Kidney tubule cell (primary cell): ENCODE results near the gene PSD4.

Experiments
- DNase-seq: peaks from one replicate; pipeline ENCODE4 v3.0.0-alpha.2; 2018; ENCODE audit warnings: low spot score

PSD4 gene

GRCh38 chr2:113238871-113239839, 65.4 kb downstream of the PSD4 start:
- DNase-seq: peak; percentile 69

GRCh38 chr2:113240150-113240914, 66.6 kb downstream of the PSD4 start:
- peak; percentile 81 for DNase-seq

- DNase-seq: peak; percentile 100
Observed at GRCh38 chr2:113240915-113241911, 67.4 kb downstream of the PSD4 start.

- DNase-seq: no peak
Observed at GRCh38 chr2:113242327-113242726, 68.6 kb downstream of the PSD4 start.

- DNase-seq: no peak
Observed at GRCh38 chr2:113245276-113245711, 71.5 kb downstream of the PSD4 start.

GRCh38 chr2:113246606-113247005, 72.8 kb downstream of the PSD4 start:
- no peak for DNase-seq

- DNase-seq: peak; percentile 80
Observed at GRCh38 chr2:113248997-113249770, 75.4 kb downstream of the PSD4 start.

GRCh38 chr2:113251118-113251517, 77.3 kb downstream of the PSD4 start:
- no peak for DNase-seq

GRCh38 chr2:113252047-113252590, 78.3 kb downstream of the PSD4 start:
- DNase-seq: no peak

- no peak for DNase-seq
Observed at GRCh38 chr2:113253453-113253852, 79.7 kb downstream of the PSD4 start.

GRCh38 chr2:113255140-113256070, 81.6 kb downstream of the PSD4 start:
- no peak for DNase-seq

- DNase-seq: no peak
Observed at GRCh38 chr2:113257516-113258264, 83.9 kb downstream of the PSD4 start.

- no peak for DNase-seq
Observed at GRCh38 chr2:113258471-113259147, 84.8 kb downstream of the PSD4 start.
